HG02678 (cell line): ENCODE results near the gene NR5A1.

ENCODE experiments used
- ATAC-seq: cut with Tn5 transposase; IDR thresholded peaks from one replicate; pipeline ENCODE4 v1.9.1; 2021; ENCODE audit warnings: mild to moderate bottlenecking, moderate library complexity; ENCODE audit not compliant: unreplicated experiment

The NR5A1 gene

GRCh38 chr9:124506931-124507879 is at the start of gene NR5A1:
TSS of gene NR5A1 (minus strand) at chr9:124507399. CDS start at chr9:124503395, 4,004 bp downstream.
- ATAC-seq = no peak

- ATAC-seq = no peak
Measured at GRCh38 chr9:124555043-124555442, 47.8 kb upstream of the NR5A1 start.

GRCh38 chr9:124553738-124554137 is 46.5 kb upstream of the NR5A1 start:
- no peak for ATAC-seq

- ATAC-seq = no peak
Measured at GRCh38 chr9:124552273-124552605, 45.0 kb upstream of the NR5A1 start.

- ATAC-seq = no peak
Measured at GRCh38 chr9:124551472-124552272, 44.5 kb upstream of the NR5A1 start.

GRCh38 chr9:124550072-124550471 is 42.9 kb upstream of the NR5A1 start:
- no peak for ATAC-seq

GRCh38 chr9:124549016-124549415 is 41.8 kb upstream of the NR5A1 start:
- ATAC-seq = no peak

- ATAC-seq = no peak
Measured at GRCh38 chr9:124544535-124544934, 37.3 kb upstream of the NR5A1 start.

GRCh38 chr9:124541824-124542223 is 34.6 kb upstream of the NR5A1 start:
- ATAC-seq = no peak

GRCh38 chr9:124537926-124538325 is 30.7 kb upstream of the NR5A1 start:
- no peak for ATAC-seq

GRCh38 chr9:124535846-124536245 is 28.6 kb upstream of the NR5A1 start:
- no peak for ATAC-seq

GRCh38 chr9:124532897-124533296 is 25.7 kb upstream of the NR5A1 start:
- no peak for ATAC-seq

GRCh38 chr9:124531115-124531514 is 23.9 kb upstream of the NR5A1 start:
- ATAC-seq = no peak

GRCh38 chr9:124530246-124530645 is 23.0 kb upstream of the NR5A1 start:
- ATAC-seq = no peak

- no peak for ATAC-seq
Measured at GRCh38 chr9:124527781-124528180, 20.6 kb upstream of the NR5A1 start.

GRCh38 chr9:124526174-124526573 is 19.0 kb upstream of the NR5A1 start:
- ATAC-seq = no peak

- ATAC-seq = no peak
Measured at GRCh38 chr9:124522121-124523098, 15.2 kb upstream of the NR5A1 start.

- ATAC-seq = no peak
Measured at GRCh38 chr9:124521142-124521541, 13.9 kb upstream of the NR5A1 start.

- ATAC-seq = no peak
Measured at GRCh38 chr9:124520206-124520596, 13.0 kb upstream of the NR5A1 start.

- ATAC-seq = no peak
Measured at GRCh38 chr9:124518116-124518515, 10.9 kb upstream of the NR5A1 start.

GRCh38 chr9:124517600-124517999 is 10.4 kb upstream of the NR5A1 start:
- no peak for ATAC-seq
